ENCODE results near the gene MUC20.

- TF ChIP-seq POLR2A (IDR thresholded peaks at IDR 0.05; ENCODE audit: extremely low read depth, insufficient read length) (no peak), CTCF (IDR thresholded peaks at IDR 0.05; ENCODE audit: low read depth, low read length) (no peak), MYC (IDR thresholded peaks at IDR 0.05; ENCODE audit: low read depth, low read length) (no peak)
- TF ChIP-seq, protein P1, sequence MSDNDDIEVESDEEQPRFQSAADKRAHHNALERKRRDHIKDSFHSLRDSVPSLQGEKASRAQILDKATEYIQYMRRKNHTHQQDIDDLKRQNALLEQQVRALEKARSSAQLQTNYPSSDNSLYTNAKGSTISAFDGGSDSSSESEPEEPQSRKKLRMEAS (IDR thresholded peaks at IDR 0.05; ENCODE audit: low read depth, low read length): no peak
Observed at GRCh38 chr3:195761123-195761566, 40.4 kb downstream of the MUC20 start.

Data from NB4 (cell line).